Measurements from ENCODE around the gene IRAK2.
"Not testable (repeated sequence)": the region's sequence is repeated elsewhere in the genome, so short reads cannot be mapped to it uniquely, and the experiment has no call there.

The IRAK2 gene

GRCh38 chr3:10173095-10173925 lies 8.6 kb downstream of the IRAK2 start:
- no peak overlapping the region for H3K4me3 ChIP-seq (replicated peaks in 1 of 2; ENCODE audit: low read depth in 2 of 2, low read length in 2 of 2)
- TF ChIP-seq CTCF (IDR thresholded peaks at IDR 0.05; ENCODE audit: low read depth, low read length), result no peak
- DNase-seq (ENCODE audit: low read depth in 2 of 2), result peak in 1 of 2 donors; percentile 62

GRCh38 chr3:10173926-10174435 lies 9.3 kb downstream of the IRAK2 start:
- DNase-seq (ENCODE audit: low read depth in 2 of 2), result peak; percentile 94 to 99
- TF ChIP-seq CTCF (IDR thresholded peaks at IDR 0.05; ENCODE audit: low read depth, low read length), result no peak
- H3K4me3 ChIP-seq (replicated peaks in 1 of 2; ENCODE audit: low read depth in 2 of 2, low read length in 2 of 2), result no peak overlapping the region

GRCh38 chr3:10175334-10175733 lies 10.6 kb downstream of the IRAK2 start:
- not testable (repeated sequence) for H3K4me3 ChIP-seq (replicated peaks in 1 of 2; ENCODE audit: low read depth in 2 of 2, low read length in 2 of 2); DNase-seq (ENCODE audit: low read depth in 2 of 2)

- not testable (repeated sequence) for DNase-seq (ENCODE audit: low read depth in 2 of 2); H3K4me3 ChIP-seq (replicated peaks in 1 of 2; ENCODE audit: low read depth in 2 of 2, low read length in 2 of 2)
Measured at GRCh38 chr3:10176150-10176549, 11.4 kb downstream of the IRAK2 start.

GRCh38 chr3:10177737-10178136 lies 13.0 kb downstream of the IRAK2 start:
- H3K4me3 ChIP-seq (replicated peaks in 1 of 2; ENCODE audit: low read depth in 2 of 2, low read length in 2 of 2), result no peak overlapping the region
- TF ChIP-seq CTCF (IDR thresholded peaks at IDR 0.05; ENCODE audit: low read depth, low read length), result no peak
- no peak for DNase-seq (ENCODE audit: low read depth in 2 of 2)

- TF ChIP-seq CTCF (IDR thresholded peaks at IDR 0.05; ENCODE audit: low read depth, low read length), result no peak
- DNase-seq (ENCODE audit: low read depth in 2 of 2), result no peak
- H3K4me3 ChIP-seq (replicated peaks in 1 of 2; ENCODE audit: low read depth in 2 of 2, low read length in 2 of 2), result no peak overlapping the region
Measured at GRCh38 chr3:10178892-10179291, 14.2 kb downstream of the IRAK2 start.

GRCh38 chr3:10180289-10180688 lies 15.6 kb downstream of the IRAK2 start:
- no peak overlapping the region for H3K4me3 ChIP-seq (replicated peaks in 1 of 2; ENCODE audit: low read depth in 2 of 2, low read length in 2 of 2)
- DNase-seq (ENCODE audit: low read depth in 2 of 2), result no peak
- TF ChIP-seq CTCF (IDR thresholded peaks at IDR 0.05; ENCODE audit: low read depth, low read length), result no peak
